GM12891 (cell line): ENCODE measurements around the gene GMPPB.

Experiments used
- POLR2A ChIP-seq: IDR thresholded peaks from 2 replicates; pipeline ENCODE4 v1.6.1; 2011; ENCODE audit warnings: low read depth, low read length, control low read depth
- TAF1 ChIP-seq: IDR thresholded peaks from 2 replicates; pipeline ENCODE4 v1.6.1; 2011; ENCODE audit warnings: low read depth, low read length, control low read depth

GRCh38 chr3:49712631-49713317 lies 11.0 kb downstream of the GMPPB start:
- TF ChIP-seq TAF1: no peak
- TF ChIP-seq POLR2A: no peak
